Measurements from ENCODE around the gene FAM193B. TPM values are rescaled to one million over a fixed set of nuclear protein-coding genes. Genes with fewer than 3 reads are reported as not detected.

FAM193B gene
- total and polyA plus RNA-seq, 9 of the 15 experiments (the other 6 are each of a cell fraction or from before 2014, with no cell fraction given): 4.4 to 76.4 (median 37.3) TPM

DNA sequence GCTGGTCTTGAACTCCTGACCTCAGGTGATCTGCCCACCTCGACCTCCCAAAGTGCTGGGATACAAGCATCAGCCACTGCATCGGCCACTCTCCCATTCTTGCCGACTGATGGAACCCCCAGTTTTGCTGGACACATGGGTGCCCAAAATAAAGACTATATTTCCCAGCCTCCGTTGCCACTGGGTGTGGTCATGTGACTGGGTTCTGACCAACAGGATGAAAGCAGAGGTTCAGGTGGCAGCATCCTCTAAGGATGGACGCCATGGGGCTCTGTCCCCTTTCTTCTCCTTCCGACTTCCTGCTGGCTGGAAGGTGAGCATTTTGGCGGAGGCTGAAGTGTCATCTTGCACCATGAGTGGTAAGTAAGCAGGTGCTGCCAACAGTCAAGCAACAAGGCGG is 67.2 kb downstream of the FAM193B start:
- in situ Hi-C loops (cut with MboI): no loop called here
- Histone ChIP-seq H3K9me3 (replicated peaks; ENCODE audit: control insufficient read depth, insufficient read depth, low read depth, low read length) (no peaks in the 10 kb centered on the region), H3K27me3 (ENCODE audit: control insufficient read depth in 2 of 2, insufficient read depth in 2 of 2, low read length in 2 of 2) (no peaks in the 10 kb centered on the region), H2AFZ (ENCODE audit: low read depth, low read length) (no peak overlapping the region), H3K4me3 (no peak overlapping the region), H3K9me1 (ENCODE audit: control insufficient read depth, insufficient read depth, low read length) (no peaks in the 10 kb centered on the region), H3K27ac (ENCODE audit: extremely low read depth, low read depth, low read length) (no peak overlapping the region), H3K9ac (ENCODE audit: insufficient read depth in 1 of 2, low read depth in 2 of 2, low read length in 2 of 2) (no peak overlapping the region), H3K36me3 (ENCODE audit: control insufficient read depth, insufficient read depth, low read length) (peaks cover 76% of the 10 kb centered on the region; the same call in 2 of the 3 replicates), H3K79me2 (ENCODE audit: control insufficient read depth, insufficient read depth, low read length) (no peaks in the 10 kb centered on the region), H4K20me1 (replicated peaks; ENCODE audit: control insufficient read depth, insufficient read depth, low read length) (0 out of 2 replicates have a peak, but pooled peaks cover 3% of the 10 kb centered on the region), H3K4me2 (ENCODE audit: insufficient read depth, low read length) (no peak overlapping the region), H3K4me1 (replicated peaks in 1 of 2; ENCODE audit: control insufficient read depth in 2 of 2, insufficient read depth in 2 of 2, low read length in 2 of 2) (peaks cover 2 to 56% of the 10 kb centered on the region in 2 experiments; a peak in 4 of 5 replicates)
- WGBS (ENCODE audit: insufficient coverage, low coverage, missing lambda C conversion rate): 89% methylated on average over 8 of the region's 8 CpGs
- CTCF ChIA-PET (ENCODE audit: low intra/inter-chr PET ratio): no interaction called here
- ATAC-seq: no peak
- intact Hi-C loops (cut with micrococcal nuclease): no loop called here
- FAIRE-seq: no peak
- BruUV-seq (replicated peaks): no TSS peak
- TF ChIP-seq RAD51 (IDR thresholded peaks at IDR 0.05; ENCODE audit: borderline replicate concordance, low read depth) (peak; percentile 27; the same call in 1 of the 2 replicates), CBFA2T2 (conservative IDR thresholded peaks at IDR 0.05) (0 out of 2 replicates have a peak, but pooled peaks have one; percentile 6)
- TF ChIP-seq, protein P1, sequence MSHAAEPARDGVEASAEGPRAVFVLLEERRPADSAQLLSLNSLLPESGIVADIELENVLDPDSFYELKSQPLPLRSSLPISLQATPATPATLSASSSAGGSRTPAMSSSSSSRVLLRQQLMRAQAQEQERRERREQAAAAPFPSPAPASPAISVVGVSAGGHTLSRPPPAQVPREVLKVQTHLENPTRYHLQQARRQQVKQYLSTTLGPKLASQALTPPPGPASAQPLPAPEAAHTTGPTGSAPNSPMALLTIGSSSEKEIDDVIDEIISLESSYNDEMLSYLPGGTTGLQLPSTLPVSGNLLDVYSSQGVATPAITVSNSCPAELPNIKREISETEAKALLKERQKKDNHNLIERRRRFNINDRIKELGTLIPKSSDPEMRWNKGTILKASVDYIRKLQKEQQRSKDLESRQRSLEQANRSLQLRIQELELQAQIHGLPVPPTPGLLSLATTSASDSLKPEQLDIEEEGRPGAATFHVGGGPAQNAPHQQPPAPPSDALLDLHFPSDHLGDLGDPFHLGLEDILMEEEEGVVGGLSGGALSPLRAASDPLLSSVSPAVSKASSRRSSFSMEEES (CRISPR knock-in tag; IDR thresholded peaks at IDR 0.05): peak; percentile 69
- TF ChIP-seq, protein P2, sequence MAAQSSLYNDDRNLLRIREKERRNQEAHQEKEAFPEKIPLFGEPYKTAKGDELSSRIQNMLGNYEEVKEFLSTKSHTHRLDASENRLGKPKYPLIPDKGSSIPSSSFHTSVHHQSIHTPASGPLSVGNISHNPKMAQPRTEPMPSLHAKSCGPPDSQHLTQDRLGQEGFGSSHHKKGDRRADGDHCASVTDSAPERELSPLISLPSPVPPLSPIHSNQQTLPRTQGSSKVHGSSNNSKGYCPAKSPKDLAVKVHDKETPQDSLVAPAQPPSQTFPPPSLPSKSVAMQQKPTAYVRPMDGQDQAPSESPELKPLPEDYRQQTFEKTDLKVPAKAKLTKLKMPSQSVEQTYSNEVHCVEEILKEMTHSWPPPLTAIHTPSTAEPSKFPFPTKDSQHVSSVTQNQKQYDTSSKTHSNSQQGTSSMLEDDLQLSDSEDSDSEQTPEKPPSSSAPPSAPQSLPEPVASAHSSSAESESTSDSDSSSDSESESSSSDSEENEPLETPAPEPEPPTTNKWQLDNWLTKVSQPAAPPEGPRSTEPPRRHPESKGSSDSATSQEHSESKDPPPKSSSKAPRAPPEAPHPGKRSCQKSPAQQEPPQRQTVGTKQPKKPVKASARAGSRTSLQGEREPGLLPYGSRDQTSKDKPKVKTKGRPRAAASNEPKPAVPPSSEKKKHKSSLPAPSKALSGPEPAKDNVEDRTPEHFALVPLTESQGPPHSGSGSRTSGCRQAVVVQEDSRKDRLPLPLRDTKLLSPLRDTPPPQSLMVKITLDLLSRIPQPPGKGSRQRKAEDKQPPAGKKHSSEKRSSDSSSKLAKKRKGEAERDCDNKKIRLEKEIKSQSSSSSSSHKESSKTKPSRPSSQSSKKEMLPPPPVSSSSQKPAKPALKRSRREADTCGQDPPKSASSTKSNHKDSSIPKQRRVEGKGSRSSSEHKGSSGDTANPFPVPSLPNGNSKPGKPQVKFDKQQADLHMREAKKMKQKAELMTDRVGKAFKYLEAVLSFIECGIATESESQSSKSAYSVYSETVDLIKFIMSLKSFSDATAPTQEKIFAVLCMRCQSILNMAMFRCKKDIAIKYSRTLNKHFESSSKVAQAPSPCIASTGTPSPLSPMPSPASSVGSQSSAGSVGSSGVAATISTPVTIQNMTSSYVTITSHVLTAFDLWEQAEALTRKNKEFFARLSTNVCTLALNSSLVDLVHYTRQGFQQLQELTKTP (IDR thresholded peaks at IDR 0.05; ENCODE audit: low read depth in 1 of 2, partially characterized antibody in 2 of 2): no peak
- TF ChIP-seq, protein P3, sequence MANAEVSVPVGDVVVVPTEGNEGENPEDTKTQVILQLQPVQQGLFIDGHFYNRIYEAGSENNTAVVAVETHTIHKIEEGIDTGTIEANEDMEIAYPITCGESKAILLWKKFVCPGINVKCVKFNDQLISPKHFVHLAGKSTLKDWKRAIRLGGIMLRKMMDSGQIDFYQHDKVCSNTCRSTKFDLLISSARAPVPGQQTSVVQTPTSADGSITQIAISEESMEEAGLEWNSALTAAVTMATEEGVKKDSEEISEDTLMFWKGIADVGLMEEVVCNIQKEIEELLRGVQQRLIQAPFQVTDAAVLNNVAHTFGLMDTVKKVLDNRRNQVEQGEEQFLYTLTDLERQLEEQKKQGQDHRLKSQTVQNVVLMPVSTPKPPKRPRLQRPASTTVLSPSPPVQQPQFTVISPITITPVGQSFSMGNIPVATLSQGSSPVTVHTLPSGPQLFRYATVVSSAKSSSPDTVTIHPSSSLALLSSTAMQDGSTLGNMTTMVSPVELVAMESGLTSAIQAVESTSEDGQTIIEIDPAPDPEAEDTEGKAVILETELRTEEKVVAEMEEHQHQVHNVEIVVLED (CRISPR knock-in tag; IDR thresholded peaks at IDR 0.05): no peak
- TF ChIP-seq, protein P4, sequence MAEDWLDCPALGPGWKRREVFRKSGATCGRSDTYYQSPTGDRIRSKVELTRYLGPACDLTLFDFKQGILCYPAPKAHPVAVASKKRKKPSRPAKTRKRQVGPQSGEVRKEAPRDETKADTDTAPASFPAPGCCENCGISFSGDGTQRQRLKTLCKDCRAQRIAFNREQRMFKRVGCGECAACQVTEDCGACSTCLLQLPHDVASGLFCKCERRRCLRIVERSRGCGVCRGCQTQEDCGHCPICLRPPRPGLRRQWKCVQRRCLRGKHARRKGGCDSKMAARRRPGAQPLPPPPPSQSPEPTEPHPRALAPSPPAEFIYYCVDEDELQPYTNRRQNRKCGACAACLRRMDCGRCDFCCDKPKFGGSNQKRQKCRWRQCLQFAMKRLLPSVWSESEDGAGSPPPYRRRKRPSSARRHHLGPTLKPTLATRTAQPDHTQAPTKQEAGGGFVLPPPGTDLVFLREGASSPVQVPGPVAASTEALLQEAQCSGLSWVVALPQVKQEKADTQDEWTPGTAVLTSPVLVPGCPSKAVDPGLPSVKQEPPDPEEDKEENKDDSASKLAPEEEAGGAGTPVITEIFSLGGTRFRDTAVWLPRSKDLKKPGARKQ (CRISPR knock-in tag; IDR thresholded peaks at IDR 0.05): no peak
- TF ChIP-seq, protein P5, sequence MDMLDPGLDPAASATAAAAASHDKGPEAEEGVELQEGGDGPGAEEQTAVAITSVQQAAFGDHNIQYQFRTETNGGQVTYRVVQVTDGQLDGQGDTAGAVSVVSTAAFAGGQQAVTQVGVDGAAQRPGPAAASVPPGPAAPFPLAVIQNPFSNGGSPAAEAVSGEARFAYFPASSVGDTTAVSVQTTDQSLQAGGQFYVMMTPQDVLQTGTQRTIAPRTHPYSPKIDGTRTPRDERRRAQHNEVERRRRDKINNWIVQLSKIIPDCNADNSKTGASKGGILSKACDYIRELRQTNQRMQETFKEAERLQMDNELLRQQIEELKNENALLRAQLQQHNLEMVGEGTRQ (CRISPR knock-in tag; IDR thresholded peaks at IDR 0.05): 0 out of 2 replicates have a peak, but pooled peaks have one; percentile 49
- TF ChIP-seq, protein P6, sequence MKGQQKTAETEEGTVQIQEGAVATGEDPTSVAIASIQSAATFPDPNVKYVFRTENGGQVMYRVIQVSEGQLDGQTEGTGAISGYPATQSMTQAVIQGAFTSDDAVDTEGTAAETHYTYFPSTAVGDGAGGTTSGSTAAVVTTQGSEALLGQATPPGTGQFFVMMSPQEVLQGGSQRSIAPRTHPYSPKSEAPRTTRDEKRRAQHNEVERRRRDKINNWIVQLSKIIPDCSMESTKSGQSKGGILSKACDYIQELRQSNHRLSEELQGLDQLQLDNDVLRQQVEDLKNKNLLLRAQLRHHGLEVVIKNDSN (CRISPR knock-in tag; IDR thresholded peaks at IDR 0.05): peak; percentile 64
- no peak for DNase-seq (ENCODE audit: extremely low read depth in 1 of 4, low spot score in 3 of 4)
- POLR2A ChIA-PET: interaction anchor here (0.7 to 3.4 kb wide), 4 partner anchors 9 to 39 kb away, joined by 3 to 30 read pairs (median 6); partner anchors contain the start of gene PDLIM7

Measured in K562 (cell line).